Type B pancreatic cell (in vitro differentiated cells): ENCODE results near the gene ITGAE. TPM values are rescaled to one million over a fixed set of nuclear protein-coding genes. Genes with fewer than 3 reads are reported as not detected.

Source experiments
- DNase-seq: peaks from one replicate; pipeline ENCODE4 v3.0.0; 2021; ENCODE audit warnings: mixed read lengths; ENCODE audit not compliant: unreplicated experiment; ENCODE audit errors: extremely low spot score
- H3K27ac Mint-ChIP-seq: 2 replicates; pipeline ENCODE4 v1.8.0; 2021; ENCODE audit warnings: mild to moderate bottlenecking, mixed read lengths
- H3K27me3 Mint-ChIP-seq: 2 replicates; pipeline ENCODE4 v1.8.0; 2021; ENCODE audit warnings: mixed read lengths
- H3K36me3 Mint-ChIP-seq: 2 replicates; pipeline ENCODE4 v1.8.0; 2021; ENCODE audit warnings: mixed read lengths
- H3K4me1 Mint-ChIP-seq: one replicate; pipeline ENCODE4 v1.8.0; 2021; ENCODE audit warnings: mixed read lengths; ENCODE audit not compliant: unreplicated experiment
- H3K4me3 Mint-ChIP-seq: 2 replicates; pipeline ENCODE4 v1.8.0; 2021; ENCODE audit warnings: mild to moderate bottlenecking, mixed read lengths
- H3K9me3 Mint-ChIP-seq: 2 replicates; pipeline ENCODE4 v1.8.0; 2021; ENCODE audit warnings: mixed read lengths
- total RNA-seq: library from RNA; stranded (reverse); gene quantifications from 2 replicates; pipeline ENCODE4 v1.2.1, GENCODE V29; 2021; ENCODE audit warnings: low replicate concordance
- TF ChIP-seq, protein P1 (sequence below): fragments of 200-600 bp; sonication (generic); conservative IDR thresholded peaks from 2 replicates; pipeline ENCODE4 v1.5.0; 2021; ENCODE audit warnings: antibody characterized with exemption, mild to moderate bottlenecking

Gene ITGAE
- total RNA-seq, 1 donor from 2014 or later: 28.8 TPM

GRCh38 chr17:3747805-3748204 is 53.2 kb downstream of the ITGAE start:
- no peaks in the 10 kb centered on the region for H3K27me3 Mint-ChIP-seq
- H3K9me3 Mint-ChIP-seq: no peaks in the 10 kb centered on the region
- DNase-seq: no peak
- TF ChIP-seq, protein P1, sequence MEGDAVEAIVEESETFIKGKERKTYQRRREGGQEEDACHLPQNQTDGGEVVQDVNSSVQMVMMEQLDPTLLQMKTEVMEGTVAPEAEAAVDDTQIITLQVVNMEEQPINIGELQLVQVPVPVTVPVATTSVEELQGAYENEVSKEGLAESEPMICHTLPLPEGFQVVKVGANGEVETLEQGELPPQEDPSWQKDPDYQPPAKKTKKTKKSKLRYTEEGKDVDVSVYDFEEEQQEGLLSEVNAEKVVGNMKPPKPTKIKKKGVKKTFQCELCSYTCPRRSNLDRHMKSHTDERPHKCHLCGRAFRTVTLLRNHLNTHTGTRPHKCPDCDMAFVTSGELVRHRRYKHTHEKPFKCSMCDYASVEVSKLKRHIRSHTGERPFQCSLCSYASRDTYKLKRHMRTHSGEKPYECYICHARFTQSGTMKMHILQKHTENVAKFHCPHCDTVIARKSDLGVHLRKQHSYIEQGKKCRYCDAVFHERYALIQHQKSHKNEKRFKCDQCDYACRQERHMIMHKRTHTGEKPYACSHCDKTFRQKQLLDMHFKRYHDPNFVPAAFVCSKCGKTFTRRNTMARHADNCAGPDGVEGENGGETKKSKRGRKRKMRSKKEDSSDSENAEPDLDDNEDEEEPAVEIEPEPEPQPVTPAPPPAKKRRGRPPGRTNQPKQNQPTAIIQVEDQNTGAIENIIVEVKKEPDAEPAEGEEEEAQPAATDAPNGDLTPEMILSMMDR: no peak
- no peaks in the 10 kb centered on the region for H3K4me1 Mint-ChIP-seq
- H3K4me3 Mint-ChIP-seq: no peak overlapping the region
- no peak overlapping the region for H3K27ac Mint-ChIP-seq
- no peaks in the 10 kb centered on the region for H3K36me3 Mint-ChIP-seq

- Mint-ChIP-seq H3K36me3 (no peaks in the 10 kb centered on the region), H3K27me3 (no peaks in the 10 kb centered on the region), H3K27ac (no peak overlapping the region), H3K9me3 (no peaks in the 10 kb centered on the region), H3K4me3 (no peak overlapping the region), H3K4me1 (no peaks in the 10 kb centered on the region)
- TF ChIP-seq, protein P1: no peak
- DNase-seq: no peak
These were observed 55.9 kb downstream of the ITGAE start for GRCh38 chr17:3745071-3745470.

DNA sequence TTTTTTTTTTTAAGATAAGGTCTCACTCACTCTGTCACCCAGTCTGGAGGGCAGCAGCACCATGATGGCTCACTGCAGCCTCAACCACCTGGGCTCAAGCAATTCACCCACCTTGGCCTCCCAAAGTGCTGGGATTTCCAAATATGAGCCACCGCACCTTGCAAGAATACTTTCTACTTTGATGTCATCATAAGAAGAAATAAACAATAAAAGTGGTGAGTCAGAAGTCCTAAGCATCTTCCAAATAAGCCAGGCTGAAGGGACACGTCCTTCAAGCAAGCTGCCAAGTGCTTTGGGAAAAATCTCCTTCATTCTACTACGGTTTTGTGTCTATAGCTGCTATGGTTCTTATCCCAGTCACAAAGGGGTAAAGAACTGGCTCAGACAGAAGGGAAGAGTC is 57.0 kb downstream of the ITGAE start:
- no peaks in the 10 kb centered on the region for H3K36me3 Mint-ChIP-seq
- H3K27me3 Mint-ChIP-seq: no peaks in the 10 kb centered on the region
- DNase-seq: no peak
- H3K4me1 Mint-ChIP-seq: peaks cover 2% of the 10 kb centered on the region
- no peak overlapping the region for H3K27ac Mint-ChIP-seq
- no peak overlapping the region for H3K4me3 Mint-ChIP-seq
- no peaks in the 10 kb centered on the region for H3K9me3 Mint-ChIP-seq
- TF ChIP-seq, protein P1: no peak

GRCh38 chr17:3740611-3741073 is 60.3 kb downstream of the ITGAE start:
- Mint-ChIP-seq H3K27me3 (peaks cover 6% of the 10 kb centered on the region), H3K4me1 (peaks cover 15% of the 10 kb centered on the region), H3K27ac (no peak overlapping the region), H3K9me3 (no peaks in the 10 kb centered on the region), H3K36me3 (no peaks in the 10 kb centered on the region), H3K4me3 (no peak overlapping the region)
- TF ChIP-seq, protein P1: no peak
- DNase-seq: no peak

GRCh38 chr17:3739422-3740124 is 61.4 kb downstream of the ITGAE start:
- H3K4me1 Mint-ChIP-seq: peaks cover 15% of the 10 kb centered on the region
- H3K4me3 Mint-ChIP-seq: no peak overlapping the region
- DNase-seq: no peak
- H3K36me3 Mint-ChIP-seq: no peaks in the 10 kb centered on the region
- H3K27me3 Mint-ChIP-seq: peaks cover 6% of the 10 kb centered on the region
- TF ChIP-seq, protein P1: no peak
- peak overlapping the region; percentile 73 for H3K27ac Mint-ChIP-seq
- H3K9me3 Mint-ChIP-seq: no peaks in the 10 kb centered on the region
